Small intestine (tissue), 7 donors: ENCODE results near the gene ABCG4. TPM values are rescaled to one million over a fixed set of nuclear protein-coding genes. Genes with fewer than 3 reads are reported as not detected.
"Not testable (repeated sequence)": the region's sequence is repeated elsewhere in the genome, so short reads cannot be mapped to it uniquely, and the experiment has no call there.

Source experiments
- DNase-seq, 2 donors: peaks; one replicate each; pipeline versions ENCODE4 v3.0.0 to v3.0.0-alpha.2; 2013
- FAIRE-seq: peaks from 2 replicates; lab custom pipeline; 2012; peaks lifted over from hg19 to GRCh38; lab: Jason Lieb, UNC
- H3K27ac ChIP-seq, 3 donors: one replicate each; pipeline ENCODE4 v1.5.1; 2013; ENCODE audit warnings: low read length in 2 of 3, mild to moderate bottlenecking in 2 of 3, control low read depth in 1 of 3, inconsistent platforms in 1 of 3, low read depth in 1 of 3, moderate library complexity in 1 of 3
- H3K27me3 ChIP-seq, 3 donors: one replicate each; pipeline ENCODE4 v1.6.1; 2013; ENCODE audit warnings: low read length in 3 of 3, inconsistent platforms in 1 of 3; ENCODE audit not compliant: control insufficient read depth in 3 of 3, insufficient read depth in 3 of 3
- H3K36me3 ChIP-seq, 3 donors: one replicate each; pipeline ENCODE4 v1.6.1; 2013; ENCODE audit warnings: low read length in 3 of 3, inconsistent platforms in 1 of 3, low read depth in 1 of 3, mild to moderate bottlenecking in 1 of 3, moderate library complexity in 1 of 3; ENCODE audit not compliant: control insufficient read depth in 3 of 3, insufficient read depth in 2 of 3
- H3K4me1 ChIP-seq, 3 donors: one replicate each; pipeline ENCODE4 v1.6.1; 2013; ENCODE audit warnings: low read length in 2 of 3, inconsistent platforms in 1 of 3, low read depth in 1 of 3, mild to moderate bottlenecking in 1 of 3, moderate library complexity in 1 of 3; ENCODE audit not compliant: control insufficient read depth in 3 of 3, insufficient read depth in 2 of 3
- H3K4me3 ChIP-seq, 3 donors: one replicate each; pipeline ENCODE4 v1.5.1; 2013; ENCODE audit warnings: low read length in 3 of 3, control low read depth in 1 of 3, inconsistent platforms in 1 of 3, low read depth in 1 of 3, mild to moderate bottlenecking in 1 of 3, moderate library complexity in 1 of 3
- H3K9me3 ChIP-seq, 2 donors: one replicate each; pipeline ENCODE4 v1.6.1; 2013; ENCODE audit warnings: low read depth in 1 of 2, low read length in 1 of 2; ENCODE audit not compliant: control insufficient read depth in 2 of 2, insufficient read depth in 1 of 2
- WGBS, 3 donors: extraction: QIAGEN DNeasy Blood & Tissue Kit; methylation state at CpG; one replicate each; pipeline ENCODE4 v1.1.7; 2013; 5-methylcytosine and 5-hydroxymethylcytosine counted together
- polyA plus RNA-seq, 4 donors: library from polyadenylated mRNA; stranded (reverse) in 3 of 4; unstranded in 1 of 4; fragments of 200-250 nt in 3 of 4; fragments of 120-200 nt in 1 of 4; gene quantifications; one replicate each; pipeline versions ENCODE4 v1.2.1 to v1.2.3, GENCODE V29; 2013
- donor health status: healthy with polysubstance abuse.
- donor health status: control.
- donor health status: control.
- donor health status: Bipolar disorder and iron deficiency.
- donor health status: healthy.

ABCG4 gene
- polyA plus RNA-seq, 4 donors, result 0.27 to 0.73 (median 0.34) TPM; not detected in 1

- Histone ChIP-seq H3K27ac (no peak overlapping the region), H3K36me3 (peaks cover 0 to 51% (median 0%) of the 10 kb centered on the region in 3 donors), H3K4me1 (peaks cover 0 to 38% (median 4%) of the 10 kb centered on the region in 3 donors), H3K9me3 (no peaks in the 10 kb centered on the region), H3K27me3 (no peaks in the 10 kb centered on the region), H3K4me3 (peak overlapping the region in 1 of 3 donors; percentile 1)
- DNase-seq (no peak), FAIRE-seq (no peak)
- WGBS, 3 donors, result 64 to 79% (median 79%) methylated on average over 21 of the region's 21 CpGs
These were observed 38.5 kb downstream of the ABCG4 start for GRCh38 chr11:119187123-119187892.

DNA sequence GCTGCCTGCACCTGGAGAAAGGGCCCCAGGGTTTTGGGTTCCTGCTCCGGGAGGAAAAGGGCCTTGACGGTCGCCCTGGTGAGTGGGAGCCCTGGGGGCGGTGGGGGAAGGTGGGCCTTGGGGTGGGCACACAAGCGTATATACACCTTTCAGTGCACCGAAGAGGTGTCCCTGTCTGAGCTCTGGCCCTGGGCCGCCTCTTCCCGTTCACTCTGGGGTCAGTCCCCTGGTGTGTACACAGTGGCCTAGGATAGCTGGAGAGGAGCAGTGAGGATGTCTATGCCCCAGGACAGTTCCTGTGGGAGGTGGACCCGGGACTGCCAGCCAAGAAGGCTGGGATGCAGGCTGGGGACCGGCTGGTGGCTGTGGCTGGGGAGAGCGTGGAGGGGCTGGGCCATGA lies 39.2 kb downstream of the ABCG4 start:
- Histone ChIP-seq H3K27me3 (no peaks in the 10 kb centered on the region), H3K36me3 (peaks cover 0 to 47% (median 0%) of the 10 kb centered on the region in 3 donors), H3K4me3 (no peak overlapping the region), H3K9me3 (no peaks in the 10 kb centered on the region), H3K4me1 (peaks cover 0 to 38% (median 4%) of the 10 kb centered on the region in 3 donors), H3K27ac (no peak overlapping the region)
- FAIRE-seq (no peak), DNase-seq (no peak)
- WGBS, 3 donors, result 80 to 88% (median 84%) methylated on average over 11 of the region's 11 CpGs

DNA sequence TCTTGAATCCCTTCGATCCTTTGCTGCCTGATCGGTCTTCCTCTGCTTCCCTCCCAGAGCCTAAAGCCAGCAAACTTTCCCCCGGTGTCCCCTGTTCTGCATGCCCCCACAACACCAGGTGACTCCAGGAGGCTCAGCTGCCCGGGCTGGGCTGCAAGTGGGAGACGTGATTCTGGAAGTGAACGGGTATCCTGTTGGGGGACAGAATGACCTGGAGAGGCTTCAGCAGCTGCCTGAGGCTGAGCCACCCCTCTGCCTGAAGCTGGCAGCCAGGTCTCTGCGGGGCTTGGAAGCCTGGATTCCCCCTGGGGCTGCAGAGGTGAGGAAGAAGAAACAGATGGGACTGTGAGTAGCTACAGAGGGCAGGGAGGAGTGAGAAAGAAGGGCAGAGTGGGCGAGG lies 40.0 kb downstream of the ABCG4 start:
- Histone ChIP-seq H3K27me3 (no peaks in the 10 kb centered on the region), H3K4me3 (no peak overlapping the region), H3K4me1 (peaks cover 0 to 38% (median 4%) of the 10 kb centered on the region in 3 donors), H3K9me3 (no peaks in the 10 kb centered on the region), H3K36me3 (peaks cover 0 to 43% (median 0%) of the 10 kb centered on the region in 3 donors), H3K27ac (no peak overlapping the region)
- DNase-seq (no peak), FAIRE-seq (no peak)
- 61 to 77% (median 76%) methylated on average over 8 of the region's 8 CpGs for WGBS, 3 donors

- Histone ChIP-seq H3K27ac (no peak overlapping the region), H3K9me3 (no peaks in the 10 kb centered on the region), H3K36me3 (peaks cover 0 to 41% (median 0%) of the 10 kb centered on the region in 3 donors), H3K4me3 (no peak overlapping the region), H3K27me3 (no peaks in the 10 kb centered on the region), H3K4me1 (peaks cover 0 to 38% (median 4%) of the 10 kb centered on the region in 3 donors)
- no peak for FAIRE-seq
- WGBS, 3 donors, result 52 to 73% (median 69%) methylated on average over 3 to 4 of the region's 4 CpGs
- DNase-seq, result peak in 1 of 2 donors; percentile 22
These were observed 40.5 kb downstream of the ABCG4 start for GRCh38 chr11:119189393-119189792.

DNA sequence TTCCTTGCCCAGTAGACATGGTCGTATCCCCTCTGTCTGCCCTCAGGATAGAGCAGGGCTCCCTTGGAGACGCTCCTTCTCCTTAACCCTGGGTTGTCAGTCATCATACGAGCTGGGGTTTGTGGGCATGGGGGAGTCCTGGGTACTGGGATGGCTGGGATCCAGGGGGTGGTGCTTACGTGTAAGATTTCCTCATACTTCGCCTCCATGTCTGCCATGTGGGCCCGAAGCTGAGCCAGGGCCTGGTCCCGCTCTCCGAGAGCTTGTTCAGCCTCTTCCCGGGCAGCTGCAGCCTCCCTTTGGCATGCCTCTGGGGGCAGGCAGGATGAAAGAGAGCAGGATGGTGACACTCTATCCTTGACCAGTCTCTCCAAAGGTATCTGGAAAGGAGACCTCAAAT lies 41.7 kb downstream of the ABCG4 start:
- Histone ChIP-seq H3K9me3 (no peaks in the 10 kb centered on the region), H3K4me3 (no peak overlapping the region), H3K4me1 (peaks cover 0 to 35% (median 4%) of the 10 kb centered on the region in 3 donors), H3K27ac (peak overlapping the region in 1 of 3 donors; percentile 8), H3K36me3 (peaks cover 0 to 41% (median 0%) of the 10 kb centered on the region in 3 donors), H3K27me3 (no peaks in the 10 kb centered on the region)
- DNase-seq (no peak), FAIRE-seq (no peak)
- WGBS, 3 donors, result 83 to 87% (median 85%) methylated on average over 9 of the region's 9 CpGs

GRCh38 chr11:119191265-119191664 lies 42.4 kb downstream of the ABCG4 start:
- not testable (repeated sequence) for H3K27me3 ChIP-seq, H3K9me3 ChIP-seq, H3K4me3 ChIP-seq, H3K27ac ChIP-seq, FAIRE-seq
- WGBS, 3 donors, result 60 to 83% (median 77%) methylated on average over 14 of the region's 14 CpGs
- Histone ChIP-seq H3K36me3 (peaks cover 0 to 41% (median 0%) of the 10 kb centered on the region in 3 donors), H3K4me1 (peaks cover 0 to 31% (median 4%) of the 10 kb centered on the region in 3 donors)
- DNase-seq, result peak in 1 of 2 donors; percentile 62

DNA sequence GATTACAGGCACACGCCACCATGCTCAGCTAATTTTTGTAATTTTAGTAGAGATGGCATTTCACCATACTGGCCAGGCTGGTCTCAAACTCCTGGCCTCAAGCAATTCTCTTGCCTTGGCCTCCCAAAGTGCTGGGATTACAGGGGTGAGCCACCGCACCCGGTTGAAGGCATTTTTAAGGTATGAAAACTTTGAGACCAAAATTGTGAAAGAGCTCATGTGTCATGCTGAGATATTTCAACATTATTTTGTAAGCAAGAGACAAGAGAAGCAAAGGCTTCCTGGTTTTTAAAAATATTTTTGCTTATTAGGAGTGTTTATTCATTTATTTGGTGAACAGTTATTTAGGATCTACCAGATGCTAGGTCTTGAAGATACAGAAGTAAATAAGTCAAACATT lies 43.3 kb downstream of the ABCG4 start:
- peaks cover 0 to 30% (median 3%) of the 10 kb centered on the region in 3 donors for H3K4me1 ChIP-seq
- H3K27me3 ChIP-seq, result no peaks in the 10 kb centered on the region
- DNase-seq (no peak), FAIRE-seq (no peak)
- WGBS, 3 donors, result 92 to 95% (median 94%) methylated on average over 3 of the region's 3 CpGs
- no peak overlapping the region for H3K4me3 ChIP-seq
- peaks cover 0 to 39% (median 0%) of the 10 kb centered on the region in 3 donors for H3K36me3 ChIP-seq
- H3K27ac ChIP-seq, result no peak overlapping the region
- H3K9me3 ChIP-seq, result no peaks in the 10 kb centered on the region

GRCh38 chr11:119193001-119193400 lies 44.1 kb downstream of the ABCG4 start:
- H3K27ac ChIP-seq, result no peak overlapping the region
- H3K4me1 ChIP-seq, result peaks cover 0 to 21% (median 2%) of the 10 kb centered on the region in 3 donors
- no peaks in the 10 kb centered on the region for H3K27me3 ChIP-seq
- DNase-seq (no peak), FAIRE-seq (no peak)
- H3K4me3 ChIP-seq, result no peak overlapping the region
- H3K9me3 ChIP-seq, result no peaks in the 10 kb centered on the region
- 85 to 90% (median 88%) methylated on average over 5 of the region's 5 CpGs for WGBS, 3 donors
- peaks cover 0 to 39% (median 0%) of the 10 kb centered on the region in 3 donors for H3K36me3 ChIP-seq
